Measurements from ENCODE around the gene EPN1. TPM values are rescaled to one million over a fixed set of nuclear protein-coding genes. Genes with fewer than 3 reads are reported as not detected.

Gene EPN1
- total and polyA plus RNA-seq, 9 of the 15 experiments (the other 6 are each of a cell fraction or from before 2014, with no cell fraction given), result 0.08 to 138 (median 12.7) TPM

- peak in 1 of 3 experiments; percentile 28; a peak in 1 of 6 replicates for TF ChIP-seq ZBTB11 (CRISPR knock-in tag; IDR thresholded peaks at IDR 0.05)
- TF ChIP-seq FOXM1 (IDR thresholded peaks at IDR 0.05; ENCODE audit: low read depth), result 0 out of 2 replicates have a peak, but pooled peaks have one; percentile 20
- no peak for TF ChIP-seq FOXM1 (CRISPR knock-in tag; IDR thresholded peaks at IDR 0.05; ENCODE audit: low read depth)
- no peak for TF ChIP-seq MECOM (CRISPR knock-in tag; IDR thresholded peaks at IDR 0.05)
- TF ChIP-seq ZNF449 (CRISPR knock-in tag; IDR thresholded peaks at IDR 0.05), result no peak
- TF ChIP-seq CHAMP1 (IDR thresholded peaks at IDR 0.05), result peak; percentile 80
- TF ChIP-seq NEUROD1 (IDR thresholded peaks at IDR 0.05; ENCODE audit: borderline replicate concordance, low read depth, low read length, partially characterized antibody), result no peak
- no peak for TF ChIP-seq RBM22 (IDR thresholded peaks at IDR 0.05; ENCODE audit: low read depth, low read length, poor library complexity, severe bottlenecking)
- TF ChIP-seq EHMT2 (IDR thresholded peaks at IDR 0.05), result peak; percentile 71; the same call in 1 of the 2 replicates
- no peak for TF ChIP-seq ZNF398 (CRISPR knock-in tag; IDR thresholded peaks at IDR 0.05)
- TF ChIP-seq ZNF24 (IDR thresholded peaks at IDR 0.05), result no peak
- TF ChIP-seq ATF3 (IDR thresholded peaks at IDR 0.05), result no peak
- TF ChIP-seq ATF3 (CRISPR knock-in tag; conservative IDR thresholded peaks at IDR 0.05), result no peak
- no peak for TF ChIP-seq ZBTB12 (CRISPR knock-in tag; IDR thresholded peaks at IDR 0.05)
- no peak for TF ChIP-seq ARID1B (IDR thresholded peaks at IDR 0.05)
- no peak for TF ChIP-seq ZNF217 (CRISPR knock-in tag; IDR thresholded peaks at IDR 0.05)
Measured at GRCh38 chr19:55638864-55639359, 36.1 kb upstream of the EPN1 start (continued).
